Progenitor cell of endocrine pancreas (in vitro differentiated cells): Measurements from ENCODE around the gene SCP2. TPM values are rescaled to one million over a fixed set of nuclear protein-coding genes. Genes with fewer than 3 reads are reported as not detected.

Source experiments
- DNase-seq: peaks from one replicate; pipeline ENCODE4 v3.0.0; 2021; ENCODE audit warnings: low spot score; ENCODE audit not compliant: unreplicated experiment
- H3K27ac Mint-ChIP-seq: 2 replicates; pipeline ENCODE4 v1.8.0; 2021; ENCODE audit warnings: mild to moderate bottlenecking, moderate library complexity, mixed read lengths
- H3K27me3 Mint-ChIP-seq: 2 replicates; pipeline ENCODE4 v1.8.0; 2021; ENCODE audit warnings: mixed read lengths
- H3K36me3 Mint-ChIP-seq: 2 replicates; pipeline ENCODE4 v1.8.0; 2022; ENCODE audit warnings: mixed read lengths; ENCODE audit not compliant: insufficient read depth
- H3K4me1 Mint-ChIP-seq: 2 replicates; pipeline ENCODE4 v1.8.0; 2021; ENCODE audit warnings: low read depth, mixed read lengths
- H3K4me3 Mint-ChIP-seq: 2 replicates; pipeline ENCODE4 v1.8.0; 2021; ENCODE audit warnings: low read depth, mild to moderate bottlenecking, moderate library complexity, mixed read lengths
- H3K9me3 Mint-ChIP-seq: 2 replicates; pipeline ENCODE4 v1.8.0; 2021; ENCODE audit warnings: low read depth, mixed read lengths
- CTCF ChIP-seq: fragments of 200-600 bp; sonication (generic); IDR thresholded peaks from one replicate; pipeline ENCODE4 v1.5.0; 2021; ENCODE audit warnings: antibody characterized with exemption, mild to moderate bottlenecking; ENCODE audit not compliant: unreplicated experiment
- total RNA-seq: library from RNA; stranded (reverse); gene quantifications from 2 replicates; pipeline ENCODE4 v1.2.1, GENCODE V29; 2021

The SCP2 gene
- total RNA-seq, 1 donor from 2014 or later: 60.8 TPM

- DNase-seq: no peak
Observed at GRCh38 chr1:53015508-53015860, 88.4 kb downstream of the SCP2 start.

GRCh38 chr1:53016705-53017104, 89.6 kb downstream of the SCP2 start:
- Mint-ChIP-seq H3K27ac (no peak overlapping the region), H3K36me3 (peaks cover 4% of the 10 kb centered on the region), H3K4me3 (no peak overlapping the region), H3K9me3 (no peaks in the 10 kb centered on the region), H3K27me3 (no peaks in the 10 kb centered on the region), H3K4me1 (peaks cover 14% of the 10 kb centered on the region)
- no peak for TF ChIP-seq CTCF
- no peak for DNase-seq

More at GRCh38 chr1:53015508-53015860, 88.4 kb downstream of the SCP2 start:
- no peak for TF ChIP-seq CTCF
- peak overlapping the region; percentile 14 for H3K27ac Mint-ChIP-seq
- H3K27me3 Mint-ChIP-seq: no peaks in the 10 kb centered on the region
- peak overlapping the region; percentile 82 for H3K4me3 Mint-ChIP-seq
- H3K4me1 Mint-ChIP-seq: peaks cover 14% of the 10 kb centered on the region
- peaks cover 4% of the 10 kb centered on the region for H3K36me3 Mint-ChIP-seq
- no peaks in the 10 kb centered on the region for H3K9me3 Mint-ChIP-seq

GRCh38 chr1:53020588-53020987, 93.5 kb downstream of the SCP2 start:
- TF ChIP-seq CTCF: no peak
- Mint-ChIP-seq H3K4me3 (no peak overlapping the region), H3K9me3 (no peaks in the 10 kb centered on the region), H3K27me3 (no peaks in the 10 kb centered on the region), H3K27ac (no peak overlapping the region), H3K36me3 (peaks cover 4% of the 10 kb centered on the region), H3K4me1 (peaks cover 8% of the 10 kb centered on the region)
- no peak for DNase-seq

GRCh38 chr1:53022179-53022578, 95.1 kb downstream of the SCP2 start:
- H3K27ac Mint-ChIP-seq: no peak overlapping the region
- H3K4me1 Mint-ChIP-seq: no peaks in the 10 kb centered on the region
- no peaks in the 10 kb centered on the region for H3K9me3 Mint-ChIP-seq
- DNase-seq: no peak
- H3K4me3 Mint-ChIP-seq: no peak overlapping the region
- no peak for TF ChIP-seq CTCF
- no peaks in the 10 kb centered on the region for H3K27me3 Mint-ChIP-seq
- peaks cover 2% of the 10 kb centered on the region for H3K36me3 Mint-ChIP-seq

- H3K27ac Mint-ChIP-seq: no peak overlapping the region
- TF ChIP-seq CTCF: no peak
- no peak for DNase-seq
- H3K4me3 Mint-ChIP-seq: no peak overlapping the region
- no peaks in the 10 kb centered on the region for H3K9me3 Mint-ChIP-seq
- H3K27me3 Mint-ChIP-seq: no peaks in the 10 kb centered on the region
- no peaks in the 10 kb centered on the region for H3K4me1 Mint-ChIP-seq
- peaks cover 2% of the 10 kb centered on the region for H3K36me3 Mint-ChIP-seq
Observed at GRCh38 chr1:53023546-53023945, 96.5 kb downstream of the SCP2 start.
